Calu3 (cell line): ENCODE data around the gene KRT72. TPM values are rescaled to one million over a fixed set of nuclear protein-coding genes. Genes with fewer than 3 reads are reported as not detected.

ENCODE experiments used
- BruUV-seq: library from RNA; stranded (reverse); fragments of 400-500 nt; replicated peaks from 2 replicates; lab custom pipeline; 2021; lab: Mats Ljungman, UMichigan
- CTCF ChIA-PET: fragments of 300-600 bp; sonication (Branson Sonifier 250); formaldehyde crosslinking; loops from one replicate; lab custom pipeline; 2022; ENCODE audit warnings: antibody characterized with exemption; lab: Charles Lee
- DNase-seq: peaks from one replicate; pipeline ENCODE4 v3.0.0; 2022
- H3K27ac Mint-ChIP-seq: one replicate; pipeline ENCODE4 v1.8.0; 2022; ENCODE audit warnings: mixed read lengths; ENCODE audit not compliant: unreplicated experiment
- H3K27me3 Mint-ChIP-seq: one replicate; pipeline ENCODE4 v1.8.0; 2022; ENCODE audit warnings: mixed read lengths; ENCODE audit not compliant: unreplicated experiment
- H3K36me3 Mint-ChIP-seq: one replicate; pipeline ENCODE4 v1.8.0; 2022; ENCODE audit warnings: mild to moderate bottlenecking, moderate library complexity, mixed read lengths; ENCODE audit not compliant: insufficient read depth, unreplicated experiment
- H3K4me1 Mint-ChIP-seq: one replicate; pipeline ENCODE4 v1.8.0; 2022; ENCODE audit warnings: mild to moderate bottlenecking, low read depth, mixed read lengths; ENCODE audit not compliant: unreplicated experiment
- H3K4me3 Mint-ChIP-seq: one replicate; pipeline ENCODE4 v1.8.0; 2022; ENCODE audit warnings: mild to moderate bottlenecking, low read depth, moderate library complexity, mixed read lengths; ENCODE audit not compliant: unreplicated experiment
- H3K9me3 Mint-ChIP-seq: one replicate; pipeline ENCODE4 v1.8.0; 2022; ENCODE audit warnings: low read depth, mixed read lengths; ENCODE audit not compliant: unreplicated experiment
- intact Hi-C: fragments of 100-400 bp; cut with micrococcal nuclease; formaldehyde crosslinking; loops from one replicate; pipeline ENCODE4 v1.10.0; 2022; ENCODE audit not compliant: unreplicated experiment
- total RNA-seq: library from RNA; stranded (reverse); gene quantifications from 2 replicates; pipeline ENCODE4 v1.2.3, GENCODE V29; 2022
- TF ChIP-seq, protein P1 (sequence below): fragments of 200-600 bp; IDR thresholded peaks from one replicate; pipeline ENCODE4 v1.8.0; 2022; ENCODE audit warnings: antibody characterized with exemption; ENCODE audit not compliant: unreplicated experiment

The KRT72 gene
- total RNA-seq, 1 experiment from 2014 or later = not detected

- CTCF ChIA-PET = no interaction called here
- H3K36me3 Mint-ChIP-seq = no peaks in the 10 kb centered on the region
- intact Hi-C loops = no loop called here
- BruUV-seq = no TSS peak
- H3K27ac Mint-ChIP-seq = no peak overlapping the region
- no peaks in the 10 kb centered on the region for H3K4me1 Mint-ChIP-seq
- peaks cover 71% of the 10 kb centered on the region for H3K27me3 Mint-ChIP-seq
- TF ChIP-seq, protein P1, sequence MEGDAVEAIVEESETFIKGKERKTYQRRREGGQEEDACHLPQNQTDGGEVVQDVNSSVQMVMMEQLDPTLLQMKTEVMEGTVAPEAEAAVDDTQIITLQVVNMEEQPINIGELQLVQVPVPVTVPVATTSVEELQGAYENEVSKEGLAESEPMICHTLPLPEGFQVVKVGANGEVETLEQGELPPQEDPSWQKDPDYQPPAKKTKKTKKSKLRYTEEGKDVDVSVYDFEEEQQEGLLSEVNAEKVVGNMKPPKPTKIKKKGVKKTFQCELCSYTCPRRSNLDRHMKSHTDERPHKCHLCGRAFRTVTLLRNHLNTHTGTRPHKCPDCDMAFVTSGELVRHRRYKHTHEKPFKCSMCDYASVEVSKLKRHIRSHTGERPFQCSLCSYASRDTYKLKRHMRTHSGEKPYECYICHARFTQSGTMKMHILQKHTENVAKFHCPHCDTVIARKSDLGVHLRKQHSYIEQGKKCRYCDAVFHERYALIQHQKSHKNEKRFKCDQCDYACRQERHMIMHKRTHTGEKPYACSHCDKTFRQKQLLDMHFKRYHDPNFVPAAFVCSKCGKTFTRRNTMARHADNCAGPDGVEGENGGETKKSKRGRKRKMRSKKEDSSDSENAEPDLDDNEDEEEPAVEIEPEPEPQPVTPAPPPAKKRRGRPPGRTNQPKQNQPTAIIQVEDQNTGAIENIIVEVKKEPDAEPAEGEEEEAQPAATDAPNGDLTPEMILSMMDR = no peak
- no peaks in the 10 kb centered on the region for H3K9me3 Mint-ChIP-seq
- H3K4me3 Mint-ChIP-seq = no peak overlapping the region
- DNase-seq = no peak
These were observed 57.0 kb downstream of the KRT72 start for GRCh38 chr12:52543985-52544883.

DNA sequence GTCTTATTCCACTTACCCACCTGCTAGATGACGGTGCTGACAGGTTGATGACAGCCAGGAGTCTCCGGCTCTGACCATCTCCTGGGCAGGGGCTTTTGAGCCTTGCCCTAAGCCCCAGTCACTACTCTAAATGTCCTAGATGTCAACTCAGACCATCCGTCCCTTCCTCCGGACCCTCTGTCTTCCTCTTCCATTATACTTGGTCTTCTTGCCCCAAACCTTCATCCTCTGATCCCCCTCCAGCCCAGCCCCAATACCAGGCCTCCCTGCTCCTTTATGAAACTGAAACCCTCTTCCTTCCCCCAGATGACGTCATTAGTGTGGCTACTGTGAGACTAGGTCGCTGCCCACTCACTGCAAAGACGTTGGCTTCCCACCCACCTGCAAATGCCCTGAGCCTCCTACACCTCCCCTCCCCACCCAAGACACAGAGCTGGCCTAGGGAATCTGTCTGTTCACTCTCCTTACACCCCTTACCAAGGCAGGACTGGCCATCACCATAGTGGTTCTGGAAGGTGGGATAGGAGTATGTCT is 58.4 kb downstream of the KRT72 start:
- intact Hi-C loops = no loop called here
- TF ChIP-seq, protein P1 = no peak
- DNase-seq = no peak
- Mint-ChIP-seq H3K4me3 (no peak overlapping the region), H3K9me3 (no peaks in the 10 kb centered on the region), H3K36me3 (no peaks in the 10 kb centered on the region), H3K27ac (no peak overlapping the region), H3K4me1 (no peaks in the 10 kb centered on the region), H3K27me3 (peaks cover 57% of the 10 kb centered on the region)
- BruUV-seq = no TSS peak
- CTCF ChIA-PET = no interaction called here

GRCh38 chr12:52542157-52542556 is 59.1 kb downstream of the KRT72 start:
- intact Hi-C loops = no loop called here
- BruUV-seq = no TSS peak
- TF ChIP-seq, protein P1 = no peak

GRCh38 chr12:52541709-52542108 is 59.6 kb downstream of the KRT72 start:
- Mint-ChIP-seq H3K9me3 (no peaks in the 10 kb centered on the region), H3K36me3 (no peaks in the 10 kb centered on the region), H3K4me1 (no peaks in the 10 kb centered on the region), H3K4me3 (no peak overlapping the region), H3K27ac (no peak overlapping the region), H3K27me3 (peaks cover 45% of the 10 kb centered on the region)
- intact Hi-C loops = no loop called here
- CTCF ChIA-PET = no interaction called here
- TF ChIP-seq, protein P1 = no peak
- DNase-seq = no peak
- BruUV-seq = no TSS peak

More at GRCh38 chr12:52542157-52542556, 59.1 kb downstream of the KRT72 start:
- no peak for DNase-seq
- Mint-ChIP-seq H3K27me3 (peaks cover 50% of the 10 kb centered on the region), H3K27ac (no peak overlapping the region), H3K4me3 (no peak overlapping the region), H3K9me3 (no peaks in the 10 kb centered on the region), H3K4me1 (no peaks in the 10 kb centered on the region), H3K36me3 (no peaks in the 10 kb centered on the region)
- CTCF ChIA-PET = no interaction called here
